ENCODE measurements around the gene SIGLEC6. TPM values are rescaled to one million over a fixed set of nuclear protein-coding genes. Genes with fewer than 3 reads are reported as not detected.

SIGLEC6 gene
- polyA plus RNA-seq (2013, experiment 1 of 2; ENCODE audit: insufficient read length): not detected
- polyA plus RNA-seq (2013, experiment 2 of 2; ENCODE audit: insufficient read length): not detected

DNA sequence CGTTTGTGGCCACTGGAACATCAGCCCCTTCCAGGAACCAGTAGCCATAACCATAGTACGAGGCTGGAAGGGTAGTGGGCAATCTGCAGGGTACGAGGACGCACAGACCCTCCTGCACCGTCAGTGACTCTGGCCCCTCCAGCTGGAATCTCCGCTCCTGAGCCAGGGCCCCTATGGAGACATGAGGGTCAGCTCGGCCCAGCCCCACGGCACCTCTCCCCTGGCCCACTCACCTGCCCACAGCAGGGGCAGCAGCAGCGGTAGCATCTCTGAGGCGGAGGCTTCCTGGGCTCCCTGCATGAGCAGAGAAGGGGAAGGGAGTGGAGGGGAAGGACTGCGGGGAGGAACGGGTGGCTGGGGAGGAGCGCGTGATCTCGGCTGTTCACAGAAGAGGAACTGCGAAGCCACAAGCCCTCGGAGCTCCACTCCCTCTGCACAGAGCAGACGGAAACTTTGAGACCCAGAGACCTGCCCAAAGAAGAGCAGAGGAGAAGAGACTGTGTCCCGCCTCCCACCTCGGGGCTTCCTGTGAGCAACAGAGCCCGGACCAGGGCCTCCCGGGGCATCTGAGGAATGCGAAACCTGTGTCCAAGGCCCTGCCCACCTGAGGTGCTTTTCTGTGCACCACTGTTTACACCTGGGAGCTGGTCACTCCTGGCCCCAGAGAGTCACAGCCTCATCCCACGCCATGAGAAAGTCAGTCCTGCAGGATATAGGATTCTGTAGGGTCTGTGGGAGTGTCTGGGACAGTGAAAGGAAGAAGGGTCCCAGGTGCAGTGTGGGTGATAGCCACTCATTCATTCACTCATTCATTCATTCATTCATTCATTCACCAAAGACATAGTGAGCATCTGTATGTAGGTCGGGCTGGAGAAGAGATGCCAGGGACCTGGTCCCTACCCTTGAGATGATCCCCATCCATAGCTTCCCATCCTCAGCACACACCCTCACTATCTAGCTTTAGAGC is at the start of gene SIGLEC6:
Gene SIGLEC6, minus strand, starts transcription at position 322 of the 967 bp plus-strand sequence. Its CDS starts 22 bp downstream, at position 300.
- DNase-seq: no peak

DNA sequence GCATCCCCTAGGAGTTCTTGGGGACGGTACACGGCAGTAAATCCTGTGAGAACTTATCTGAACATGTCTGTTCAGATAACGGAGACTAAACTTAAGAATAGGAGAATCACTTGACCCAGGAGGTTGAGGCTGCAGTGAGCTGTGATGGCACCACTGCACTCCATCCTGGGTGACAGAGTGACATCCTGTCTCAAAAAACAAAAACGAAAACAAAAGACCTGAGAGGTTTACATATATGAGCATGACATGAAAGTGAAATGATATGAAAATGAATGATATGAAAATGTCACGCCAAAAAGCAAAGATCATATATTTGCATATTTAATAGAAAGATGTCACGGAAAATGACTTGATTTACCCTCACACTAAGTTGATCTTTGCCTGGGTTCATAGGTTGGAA is 45.4 kb upstream of the SIGLEC6 start:
- DNase-seq: no peak

DNA sequence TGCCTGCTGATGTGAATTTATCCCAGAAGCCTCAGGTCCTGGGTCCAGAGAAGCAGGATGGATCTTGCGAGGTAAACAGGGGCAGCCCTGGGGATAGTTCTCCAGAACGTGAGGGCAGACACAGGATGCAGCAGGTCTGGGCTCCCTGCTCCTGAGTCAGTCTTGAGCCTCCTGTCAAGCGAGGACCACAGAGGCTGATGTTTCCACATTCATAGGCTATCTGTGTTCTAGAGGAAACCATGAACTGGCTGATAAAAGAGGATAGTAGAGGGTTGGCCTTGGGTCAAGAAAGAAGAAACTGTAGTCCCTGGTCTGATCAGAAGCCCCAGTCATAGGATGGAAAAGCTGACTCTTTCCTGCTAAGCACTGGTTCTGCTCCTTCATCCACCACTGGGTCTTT is 41.9 kb upstream of the SIGLEC6 start:
- no peak for DNase-seq

DNA sequence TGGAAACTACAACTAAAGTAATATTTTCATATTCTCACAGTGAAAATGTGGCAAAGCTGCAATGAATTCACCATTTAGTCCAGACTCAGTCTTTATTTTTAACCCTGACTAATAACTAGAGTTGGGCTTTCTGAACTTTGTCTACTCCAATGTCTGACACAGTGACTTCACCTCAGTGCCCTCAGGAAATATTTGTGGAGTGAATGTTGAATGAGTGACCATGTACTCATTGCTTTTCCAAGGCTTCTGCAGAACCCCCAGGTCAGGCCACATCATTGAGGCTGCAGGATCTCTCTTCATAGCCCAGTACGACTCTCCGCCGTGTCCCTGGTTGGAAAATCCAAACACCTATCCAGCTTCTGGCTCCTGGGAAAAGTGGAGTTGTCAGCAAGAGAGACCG is 41.4 kb upstream of the SIGLEC6 start:
- peak; percentile 30 for DNase-seq

DNA sequence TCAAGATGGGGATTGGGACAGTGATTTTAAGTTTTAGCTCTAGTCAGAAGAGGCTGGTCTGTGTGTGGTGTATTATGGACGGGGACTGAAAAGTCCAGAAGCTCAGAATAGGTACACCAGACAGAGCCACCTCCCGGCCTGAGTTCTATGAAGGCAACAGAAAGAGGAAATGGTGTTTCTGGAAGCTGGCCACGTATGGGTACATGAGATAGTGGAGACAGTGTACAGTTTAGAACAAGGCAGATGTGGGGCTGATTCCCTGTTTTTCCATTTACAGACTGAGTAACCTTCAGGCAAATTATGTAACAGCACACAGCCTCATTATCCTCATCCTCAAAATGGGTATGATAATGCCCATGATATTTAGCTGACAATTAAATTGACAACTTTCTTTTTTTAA is 40.9 kb upstream of the SIGLEC6 start:
- DNase-seq: no peak

DNA sequence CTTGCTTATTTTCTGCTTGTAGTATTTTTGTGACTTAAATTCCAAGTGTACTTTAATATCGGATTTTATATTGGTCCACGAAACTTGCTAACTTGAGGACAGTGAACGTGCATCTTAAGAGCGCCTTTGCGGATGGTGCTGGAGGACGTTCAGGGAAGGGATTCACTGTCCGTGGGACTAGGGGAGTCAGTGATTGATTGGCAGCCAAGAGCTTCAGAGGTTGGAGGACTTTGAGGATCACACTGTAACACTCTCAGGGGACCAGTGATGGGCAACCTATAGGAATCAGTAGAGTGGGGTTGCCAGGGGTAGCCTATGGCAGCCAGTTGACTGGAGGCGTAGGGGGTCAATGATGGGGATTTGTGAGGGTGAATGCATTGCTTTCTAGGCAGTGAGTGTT is 40.1 kb upstream of the SIGLEC6 start:
- no peak for DNase-seq

DNA sequence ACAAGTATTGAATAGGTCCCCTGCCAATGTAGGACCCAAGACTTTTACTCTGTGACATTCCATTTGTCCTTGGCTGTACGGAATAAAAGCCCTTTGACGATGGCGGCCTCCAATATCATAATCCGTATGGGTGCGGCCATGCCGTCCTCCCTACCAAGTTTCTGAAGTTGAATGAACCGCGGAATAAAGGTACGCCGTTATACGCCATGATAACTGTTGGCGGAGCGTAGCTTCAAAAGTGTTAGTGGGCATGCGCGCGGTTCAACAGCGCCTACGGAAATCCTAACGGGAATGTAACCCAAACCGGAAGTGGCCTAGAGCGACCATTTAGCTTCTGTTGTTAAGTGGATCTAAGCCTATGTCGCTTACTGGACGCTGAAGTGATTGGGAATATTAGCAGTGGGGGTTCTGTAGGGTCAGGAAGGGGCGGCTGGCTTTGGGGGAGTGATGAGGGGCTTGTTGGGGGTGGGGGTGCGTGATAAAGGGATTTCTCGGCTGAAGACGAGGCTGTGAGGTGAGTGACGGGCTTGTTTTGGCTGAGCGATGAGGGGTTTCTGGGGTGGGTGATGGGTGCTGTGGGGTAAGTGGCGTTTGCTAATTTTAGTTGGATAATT is 39.6 kb upstream of the SIGLEC6 start, which contains the start of gene ZNF175:
Gene ZNF175, plus strand, starts transcription at position 322 of the 614 bp plus-strand sequence. CDS start 2,047 bp downstream, outside the sequence.
- peak; percentile 96 for DNase-seq

DNA sequence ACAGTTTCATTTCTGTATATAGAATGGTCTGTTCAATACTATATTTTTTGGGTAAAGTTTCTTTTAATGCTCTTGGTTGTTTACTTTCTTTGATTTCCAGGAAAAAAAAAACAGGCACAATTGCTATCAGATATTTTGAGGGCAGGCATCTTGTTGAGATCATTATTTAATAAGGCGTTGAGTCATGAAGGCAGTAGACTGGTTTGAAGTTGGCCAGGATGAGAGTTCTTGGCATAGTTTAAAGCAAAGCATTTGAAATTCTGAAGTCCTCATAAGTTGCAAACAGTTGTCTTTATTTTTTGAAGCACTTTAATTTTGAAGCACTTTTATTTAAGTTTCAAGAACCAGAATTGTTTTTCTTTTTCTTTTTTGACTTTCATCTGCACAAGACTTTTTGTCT is 37.0 kb upstream of the SIGLEC6 start:
- no peak for DNase-seq

DNA sequence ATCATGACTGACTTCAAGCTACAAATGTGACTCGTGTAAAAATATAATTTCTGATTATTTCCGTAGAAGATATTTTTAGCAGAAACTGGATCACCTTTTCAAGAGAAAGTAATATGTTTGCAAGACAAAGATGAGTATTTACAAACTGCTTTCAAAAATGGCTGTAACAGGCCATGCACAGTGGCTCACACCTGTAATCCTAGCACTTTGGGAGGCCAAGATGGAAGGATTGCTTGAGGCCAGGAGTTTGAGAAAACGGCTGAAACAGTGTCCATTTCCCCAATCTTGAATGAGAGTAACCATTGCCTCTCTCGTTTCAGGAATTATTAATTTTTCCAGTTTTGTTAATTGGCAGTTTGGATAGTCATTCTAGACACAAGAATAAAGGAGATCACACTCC is 36.1 kb upstream of the SIGLEC6 start:
- no peak for DNase-seq

DNA sequence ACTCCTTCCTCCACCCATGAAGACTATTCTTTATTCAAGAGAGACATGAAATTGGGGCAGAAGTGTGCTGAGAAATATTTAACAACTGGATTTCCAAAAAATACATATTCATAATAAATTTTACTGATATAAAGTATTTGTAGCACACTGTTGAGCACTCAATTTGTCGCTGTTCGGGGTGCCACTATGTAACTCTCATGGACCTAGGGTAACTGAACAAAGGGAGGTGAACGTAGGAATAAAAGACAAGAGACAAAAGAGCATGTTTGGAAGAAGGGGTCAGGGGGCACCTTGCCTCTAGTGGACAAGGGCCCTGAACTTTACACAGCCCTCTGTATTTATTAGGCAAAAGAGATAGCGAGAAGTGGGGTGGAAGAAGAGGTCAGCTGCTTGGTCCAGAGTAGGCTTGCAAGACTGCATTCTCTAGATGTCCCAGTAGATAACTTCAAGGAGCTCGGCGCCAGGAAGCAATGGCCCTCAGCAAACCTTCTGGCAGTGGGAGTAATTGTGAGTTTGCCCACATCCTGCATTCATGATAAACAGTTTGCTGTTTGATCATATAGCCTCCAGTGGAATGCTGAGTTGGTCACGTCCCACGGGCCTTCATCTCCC is 35.1 kb upstream of the SIGLEC6 start:
- DNase-seq: no peak

DNA sequence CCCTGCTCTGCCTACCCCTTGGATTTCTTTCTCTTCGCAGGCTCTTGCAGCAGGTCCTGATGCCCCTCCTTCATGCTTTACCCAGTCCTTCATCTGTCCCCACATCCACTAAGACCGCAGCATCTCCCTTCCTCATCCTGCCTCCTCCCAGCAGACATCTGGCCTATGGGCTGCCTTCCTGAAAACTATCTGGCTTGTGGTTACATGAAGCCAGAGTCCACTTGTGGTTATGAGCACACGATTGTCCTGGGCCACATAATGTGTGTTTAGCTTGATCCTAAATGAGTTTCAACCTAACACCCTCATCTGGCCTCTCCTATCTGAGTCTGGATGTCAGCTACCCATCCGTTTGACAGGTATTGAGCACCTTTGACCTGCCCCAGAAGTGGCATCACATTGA is 34.1 kb upstream of the SIGLEC6 start:
- DNase-seq: no peak

DNA sequence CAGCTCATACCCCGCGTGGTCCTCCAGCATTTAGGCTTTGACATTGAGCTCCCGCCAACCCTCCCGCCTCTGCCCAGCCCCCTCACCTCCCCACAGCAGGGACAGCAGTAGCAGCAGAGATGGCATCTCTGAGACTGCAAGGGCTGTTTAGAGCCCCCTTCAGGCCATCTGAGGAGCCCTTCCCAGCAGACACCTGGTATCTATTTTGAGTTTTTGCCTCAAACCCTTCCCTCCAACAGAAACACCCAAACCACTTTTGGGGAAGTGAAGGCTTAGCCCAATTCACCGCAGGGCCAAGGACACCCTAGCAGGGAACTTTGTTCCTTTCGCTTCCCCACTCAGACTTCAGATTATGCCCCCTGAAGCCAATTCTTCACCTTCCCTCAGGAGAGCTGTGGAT is 33.3 kb upstream of the SIGLEC6 start:
- no peak for DNase-seq

DNA sequence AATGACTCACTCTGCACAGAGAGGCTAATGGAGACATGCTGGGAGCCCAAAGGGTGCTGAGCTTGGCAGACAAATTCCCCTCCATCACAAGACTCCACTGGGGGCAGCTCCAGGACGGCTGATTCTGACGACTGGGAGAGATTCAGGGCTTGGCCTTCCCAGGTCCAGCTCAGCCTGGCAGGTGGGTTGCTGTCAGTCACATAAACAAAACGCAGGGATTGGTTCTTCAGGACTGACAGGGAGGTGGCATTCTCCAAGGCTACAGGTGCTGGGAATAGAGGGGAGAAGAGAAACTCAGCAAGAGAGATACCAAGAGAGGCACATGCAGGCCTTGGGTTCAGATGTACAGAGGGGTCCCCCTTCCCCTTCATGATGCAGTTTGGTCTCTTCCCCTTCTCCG is 28.9 kb upstream of the SIGLEC6 start:
- DNase-seq: no peak

DNA sequence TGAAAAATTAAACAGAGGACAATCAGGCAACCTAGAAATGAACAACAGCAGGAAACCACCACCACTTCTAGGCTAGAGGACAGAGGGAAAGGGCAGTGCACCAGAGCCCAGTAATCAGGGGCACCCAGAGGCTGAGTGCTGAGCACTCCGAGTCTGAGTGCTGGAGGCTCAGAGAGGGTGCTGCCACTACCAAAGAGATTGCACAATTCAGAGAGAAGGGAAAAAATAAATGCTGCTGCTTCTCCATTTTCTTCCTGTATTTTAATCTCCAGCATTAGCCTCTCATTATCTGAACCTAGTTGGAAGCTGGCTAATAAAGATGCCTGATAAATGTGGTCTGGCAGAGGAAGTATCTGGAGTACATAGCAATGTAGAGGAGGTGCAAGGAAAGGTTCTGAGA is 27.8 kb upstream of the SIGLEC6 start:
- DNase-seq: no peak

DNA sequence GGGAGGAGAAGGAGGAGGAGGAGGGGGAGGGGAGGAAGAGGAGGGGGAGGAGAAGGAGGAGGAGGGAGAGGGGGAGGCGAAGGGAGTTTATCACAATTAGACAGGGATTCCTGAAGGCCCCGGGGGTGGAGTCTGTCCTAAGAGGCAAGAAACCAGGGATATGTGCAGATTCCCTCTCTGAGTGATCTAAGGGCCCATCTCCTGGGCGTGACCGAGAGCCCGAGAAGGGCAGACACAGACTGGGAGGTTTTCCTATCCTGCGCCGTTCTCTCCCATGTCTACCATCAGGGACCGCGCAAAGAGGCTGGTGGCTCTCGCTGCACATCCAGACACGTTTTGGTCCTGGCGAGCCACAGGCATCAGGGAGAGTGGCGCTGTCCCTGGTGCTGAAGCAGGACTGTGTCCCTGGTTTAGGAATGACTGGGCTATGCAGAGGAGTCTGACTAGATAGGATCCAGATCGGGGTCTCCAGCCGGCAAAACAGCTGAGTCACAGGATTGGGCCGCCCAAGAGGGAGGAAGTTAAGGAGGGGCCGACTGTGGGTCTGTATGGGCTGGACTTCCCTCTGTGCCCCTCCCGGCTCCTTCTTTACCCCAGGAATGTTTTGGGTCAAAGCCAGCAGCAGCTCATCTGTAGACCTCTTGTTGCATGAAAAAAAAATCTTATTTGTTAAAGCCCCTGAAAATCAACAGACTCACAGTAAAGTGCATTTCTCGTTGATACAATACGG is 21.7 kb upstream of the SIGLEC6 start:
- peak; percentile 58 for DNase-seq

DNA sequence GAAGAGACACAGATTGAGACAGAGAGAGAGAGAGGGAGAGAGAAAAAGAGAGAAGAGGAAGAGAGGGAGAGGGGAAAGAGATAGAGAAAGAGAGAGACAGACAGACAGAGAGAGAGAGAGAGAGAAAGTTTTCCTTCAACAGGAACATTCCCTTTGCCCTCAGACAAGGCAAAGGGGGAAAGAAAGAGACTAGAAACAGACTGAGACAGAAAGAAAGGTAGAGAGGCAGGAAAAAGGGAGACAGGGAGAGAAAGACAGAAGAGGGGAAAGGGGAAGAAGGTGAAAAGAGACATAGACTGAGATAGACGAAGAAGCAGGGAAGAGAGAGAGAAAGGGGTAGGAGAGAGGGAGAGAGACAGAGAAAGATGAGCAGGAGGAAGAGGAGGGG is 21.1 kb upstream of the SIGLEC6 start:
- DNase-seq: no peak

DNA sequence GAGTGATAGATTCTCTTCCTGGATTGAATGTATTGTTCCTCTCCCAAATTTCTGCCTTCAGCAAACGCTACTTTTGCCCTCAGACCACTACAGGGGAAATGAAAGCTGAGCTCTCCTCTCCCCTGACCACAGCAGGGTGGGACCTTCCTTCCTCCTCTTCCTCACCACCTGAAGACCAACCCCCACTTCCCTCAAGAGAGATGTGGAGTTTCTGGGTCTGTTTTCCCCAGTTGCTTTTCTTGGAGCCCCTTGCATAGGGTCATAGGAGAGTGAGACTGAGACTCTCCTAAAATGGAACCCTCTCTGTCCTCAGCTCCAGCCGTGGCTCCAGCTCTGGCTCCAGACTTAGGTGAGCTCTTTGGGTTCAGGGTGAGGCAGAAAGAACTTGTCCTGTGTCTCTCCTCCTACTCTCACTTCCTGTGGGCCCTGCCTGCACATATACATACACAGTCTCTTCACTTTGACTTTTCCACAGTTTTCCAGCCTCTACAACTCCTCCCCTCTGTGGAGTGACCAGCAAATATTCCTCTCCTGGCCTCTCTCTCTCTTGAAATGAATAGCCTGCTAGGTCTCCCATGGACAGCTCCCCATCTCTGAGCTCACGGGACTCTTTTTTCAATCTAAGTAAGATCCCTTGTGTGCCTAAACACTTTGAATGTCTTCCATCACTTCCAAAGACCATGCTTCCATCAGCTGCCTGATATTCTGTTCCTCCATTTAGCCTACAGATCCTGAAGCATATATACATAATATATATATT is 20.4 kb upstream of the SIGLEC6 start:
- no peak for DNase-seq

DNA sequence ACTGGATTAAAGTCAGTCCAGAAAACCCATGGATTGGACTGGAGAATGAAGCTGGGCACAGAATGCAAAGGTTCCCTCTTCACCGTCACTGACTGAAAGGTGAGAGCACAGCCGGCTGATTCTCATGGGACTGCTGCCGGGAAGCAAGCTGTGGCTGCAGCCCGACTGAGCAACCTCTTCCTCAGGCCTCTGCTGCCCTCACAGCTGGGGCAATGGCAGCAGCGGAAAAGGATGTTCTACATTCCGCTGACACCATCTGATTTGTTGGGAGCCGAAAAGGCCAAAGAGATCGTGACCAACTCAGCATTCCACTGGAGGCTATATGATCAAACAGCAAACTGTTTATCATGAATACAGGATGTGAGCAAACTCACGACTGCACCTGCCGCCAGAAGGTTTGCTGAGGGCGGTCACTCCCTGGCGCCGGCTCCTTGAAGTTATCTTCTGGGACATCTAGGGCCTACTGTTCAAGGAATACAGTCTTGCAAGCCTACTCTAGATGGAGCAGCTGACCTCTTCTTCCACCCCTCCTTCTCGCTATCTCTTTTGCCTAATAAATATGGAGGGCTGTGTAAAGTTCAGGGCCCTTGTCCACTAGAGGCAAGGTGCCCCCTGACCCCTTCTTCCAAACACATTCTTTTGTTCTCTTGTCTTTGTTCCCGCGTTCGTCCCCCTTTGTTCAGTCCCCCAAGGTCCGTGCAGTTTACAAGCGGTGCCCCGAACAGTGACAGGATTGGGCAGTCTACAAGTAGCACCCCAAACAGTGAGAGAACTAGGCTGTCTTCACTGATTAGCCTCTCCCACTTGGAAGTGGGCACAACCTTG is 19.6 kb upstream of the SIGLEC6 start:
- no peak for DNase-seq

DNA sequence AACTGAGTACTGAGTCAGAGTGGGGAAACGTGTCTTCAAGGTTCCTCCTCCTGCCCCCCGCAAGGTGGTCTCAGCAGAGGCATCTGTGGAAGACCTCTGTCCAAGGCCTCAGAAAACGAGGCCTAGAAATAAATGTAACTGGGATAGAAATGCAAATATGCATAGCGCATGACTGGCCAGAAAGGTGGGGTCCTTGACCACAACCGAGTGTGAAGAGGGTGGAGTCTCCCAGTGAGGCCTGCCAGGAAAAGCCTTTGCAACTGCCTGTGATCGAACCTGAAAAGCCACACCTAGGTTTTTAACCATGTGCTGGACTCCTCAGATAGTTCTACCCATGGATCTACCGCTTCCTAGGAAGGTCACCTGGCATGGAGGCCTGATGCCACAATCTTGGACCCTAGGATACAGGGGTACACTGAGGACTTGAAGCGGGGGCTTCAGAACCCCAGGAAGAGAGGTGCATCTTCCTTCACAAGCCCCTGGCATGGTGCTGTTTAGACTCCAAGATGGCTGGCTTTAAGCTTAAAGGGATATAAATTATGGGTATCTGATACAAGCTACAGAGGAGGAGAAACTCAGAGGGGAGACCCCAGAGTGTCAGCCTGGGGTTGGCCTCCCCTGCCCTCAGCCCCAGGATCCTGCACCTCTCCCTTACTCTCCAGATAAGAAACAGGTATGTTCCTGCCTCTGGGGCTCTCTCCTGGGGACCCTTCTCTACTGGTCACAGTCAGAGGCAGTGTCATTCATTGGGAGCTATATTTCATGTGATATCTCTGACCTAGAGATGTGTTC is 18.3 kb upstream of the SIGLEC6 start:
- DNase-seq: no peak

DNA sequence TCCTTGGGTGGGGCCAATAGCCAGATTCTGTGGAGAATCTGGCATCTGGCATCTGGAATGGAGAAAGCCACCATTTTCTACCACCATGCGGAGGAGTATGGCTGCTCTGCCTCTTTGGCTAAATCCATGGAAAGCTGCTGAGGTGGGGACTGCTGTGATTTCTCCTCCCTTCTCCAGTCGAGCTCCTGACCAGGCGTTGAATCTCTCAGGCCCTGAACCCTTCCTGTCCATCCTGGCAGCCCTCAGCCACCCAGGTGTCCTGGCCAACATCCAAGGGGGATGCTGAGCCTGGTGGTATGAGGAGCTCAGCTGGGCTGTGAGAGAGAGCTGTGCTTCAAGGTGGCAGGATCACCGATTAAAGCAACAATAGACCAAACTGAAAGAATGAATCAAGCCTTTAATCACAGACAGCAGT is 17.4 kb upstream of the SIGLEC6 start:
- no peak for DNase-seq
